C4-2B (cell line): ENCODE results near the gene TUBA1A.

Source experiments
- ZFX ChIP-seq: fragments of 450-650 bp; IDR thresholded peaks from 2 replicates; pipeline ENCODE4 v1.6.1; 2017
- TF ChIP-seq, protein P1 (sequence below): fragments of 450-650 bp; conservative IDR thresholded peaks from 2 replicates; pipeline ENCODE4 v1.5.1; 2017; ENCODE audit warnings: mild to moderate bottlenecking

DNA sequence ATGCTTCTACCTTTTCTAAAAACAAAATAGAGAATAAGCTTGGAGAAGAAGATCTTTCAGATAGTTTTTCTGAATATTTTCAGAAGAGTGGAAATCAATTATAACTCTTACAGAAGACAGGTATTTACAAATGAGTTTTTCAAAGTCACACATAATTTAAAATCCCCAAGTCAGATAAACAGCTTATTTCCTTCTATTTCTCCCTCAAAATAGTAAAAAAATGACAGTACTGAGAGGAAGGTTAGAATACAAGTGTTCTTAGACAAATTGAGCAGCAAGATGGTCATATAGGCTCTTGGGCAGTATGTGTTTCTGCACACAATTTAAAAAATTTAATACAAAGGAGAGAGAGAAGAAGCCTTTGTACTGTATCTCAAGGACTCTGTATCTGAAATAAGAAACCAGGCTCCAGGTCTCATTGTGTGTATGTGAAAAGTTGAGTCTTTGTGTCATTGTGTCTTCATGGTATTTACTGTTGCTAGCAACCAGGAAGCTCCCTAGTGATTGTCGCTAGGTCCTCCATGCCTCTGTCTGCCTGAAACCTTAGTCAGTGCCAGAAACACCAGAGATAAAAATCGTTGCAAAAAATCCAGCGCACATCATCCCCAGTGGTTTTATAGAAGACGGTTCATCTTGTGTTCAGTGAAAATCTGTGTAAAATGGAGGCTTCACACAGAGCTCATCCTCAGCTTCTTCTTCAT, 12.9 kb upstream of the TUBA1A start:
- TF ChIP-seq, protein P1, sequence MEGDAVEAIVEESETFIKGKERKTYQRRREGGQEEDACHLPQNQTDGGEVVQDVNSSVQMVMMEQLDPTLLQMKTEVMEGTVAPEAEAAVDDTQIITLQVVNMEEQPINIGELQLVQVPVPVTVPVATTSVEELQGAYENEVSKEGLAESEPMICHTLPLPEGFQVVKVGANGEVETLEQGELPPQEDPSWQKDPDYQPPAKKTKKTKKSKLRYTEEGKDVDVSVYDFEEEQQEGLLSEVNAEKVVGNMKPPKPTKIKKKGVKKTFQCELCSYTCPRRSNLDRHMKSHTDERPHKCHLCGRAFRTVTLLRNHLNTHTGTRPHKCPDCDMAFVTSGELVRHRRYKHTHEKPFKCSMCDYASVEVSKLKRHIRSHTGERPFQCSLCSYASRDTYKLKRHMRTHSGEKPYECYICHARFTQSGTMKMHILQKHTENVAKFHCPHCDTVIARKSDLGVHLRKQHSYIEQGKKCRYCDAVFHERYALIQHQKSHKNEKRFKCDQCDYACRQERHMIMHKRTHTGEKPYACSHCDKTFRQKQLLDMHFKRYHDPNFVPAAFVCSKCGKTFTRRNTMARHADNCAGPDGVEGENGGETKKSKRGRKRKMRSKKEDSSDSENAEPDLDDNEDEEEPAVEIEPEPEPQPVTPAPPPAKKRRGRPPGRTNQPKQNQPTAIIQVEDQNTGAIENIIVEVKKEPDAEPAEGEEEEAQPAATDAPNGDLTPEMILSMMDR: no peak
- no peak for TF ChIP-seq ZFX
